Measurements from ENCODE around the gene ATL3. TPM values are rescaled to one million over a fixed set of nuclear protein-coding genes. Genes with fewer than 3 reads are reported as not detected.

ATL3 gene
- total and polyA plus RNA-seq, 2 experiments from 2014 or later, result 8.7 to 36.2 TPM

DNA sequence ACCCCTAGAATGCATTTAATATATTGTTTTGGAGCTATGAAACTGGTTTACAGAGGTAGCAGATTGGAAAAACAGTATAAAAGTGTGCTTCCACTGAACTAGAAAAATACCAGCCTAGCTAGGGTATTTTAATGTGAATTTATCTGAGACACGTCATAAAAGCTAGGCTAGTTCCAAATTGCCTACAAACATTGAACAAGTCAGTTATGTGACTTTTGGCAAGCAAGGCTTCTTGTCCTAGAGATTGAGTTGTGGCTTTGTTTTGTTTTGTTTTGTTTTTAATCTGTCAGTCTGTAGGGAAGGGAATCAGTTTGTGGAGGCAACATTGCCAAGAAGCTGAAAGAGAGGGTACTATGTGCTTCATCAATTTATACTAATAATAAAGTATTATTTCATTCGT is 34.4 kb upstream of the ATL3 start:
- Histone ChIP-seq H3K4me2 (no peak overlapping the region), H3K36me3 (replicated peaks; ENCODE audit: insufficient read depth, low read depth) (no peaks in the 10 kb centered on the region), H3K27ac (no peak overlapping the region), H3K79me2 (peaks cover 80% of the 10 kb centered on the region), H3K27me3 (no peaks in the 10 kb centered on the region), H3K4me1 (ENCODE audit: insufficient read depth) (no peaks in the 10 kb centered on the region), H3K9me2 (replicated peaks; ENCODE audit: insufficient read depth) (no peaks in the 10 kb centered on the region), H3K4me3 (no peak overlapping the region), H4K20me1 (ENCODE audit: insufficient read depth, poor library complexity, severe bottlenecking) (peaks cover 13% of the 10 kb centered on the region), H3K9me3 (ENCODE audit: low read depth) (no peaks in the 10 kb centered on the region), H2AFZ (no peak overlapping the region)
- 81% methylated on average over 2 of the region's 2 CpGs for WGBS (ENCODE audit: low lambda C conversion rate, missing lambda C conversion rate)
- DNase-seq (ENCODE audit: low spot score), result no peak
- TF ChIP-seq, protein P1, sequence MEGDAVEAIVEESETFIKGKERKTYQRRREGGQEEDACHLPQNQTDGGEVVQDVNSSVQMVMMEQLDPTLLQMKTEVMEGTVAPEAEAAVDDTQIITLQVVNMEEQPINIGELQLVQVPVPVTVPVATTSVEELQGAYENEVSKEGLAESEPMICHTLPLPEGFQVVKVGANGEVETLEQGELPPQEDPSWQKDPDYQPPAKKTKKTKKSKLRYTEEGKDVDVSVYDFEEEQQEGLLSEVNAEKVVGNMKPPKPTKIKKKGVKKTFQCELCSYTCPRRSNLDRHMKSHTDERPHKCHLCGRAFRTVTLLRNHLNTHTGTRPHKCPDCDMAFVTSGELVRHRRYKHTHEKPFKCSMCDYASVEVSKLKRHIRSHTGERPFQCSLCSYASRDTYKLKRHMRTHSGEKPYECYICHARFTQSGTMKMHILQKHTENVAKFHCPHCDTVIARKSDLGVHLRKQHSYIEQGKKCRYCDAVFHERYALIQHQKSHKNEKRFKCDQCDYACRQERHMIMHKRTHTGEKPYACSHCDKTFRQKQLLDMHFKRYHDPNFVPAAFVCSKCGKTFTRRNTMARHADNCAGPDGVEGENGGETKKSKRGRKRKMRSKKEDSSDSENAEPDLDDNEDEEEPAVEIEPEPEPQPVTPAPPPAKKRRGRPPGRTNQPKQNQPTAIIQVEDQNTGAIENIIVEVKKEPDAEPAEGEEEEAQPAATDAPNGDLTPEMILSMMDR (IDR thresholded peaks at IDR 0.05; ENCODE audit: poor library complexity), result no peak
- no peak for TF ChIP-seq EZH2 (IDR thresholded peaks at IDR 0.05; ENCODE audit: borderline replicate concordance)
- no peak for TF ChIP-seq EZH2phosphoT487 (IDR thresholded peaks at IDR 0.05; ENCODE audit: low read depth, severe bottlenecking, unreplicated experiment)

DNA sequence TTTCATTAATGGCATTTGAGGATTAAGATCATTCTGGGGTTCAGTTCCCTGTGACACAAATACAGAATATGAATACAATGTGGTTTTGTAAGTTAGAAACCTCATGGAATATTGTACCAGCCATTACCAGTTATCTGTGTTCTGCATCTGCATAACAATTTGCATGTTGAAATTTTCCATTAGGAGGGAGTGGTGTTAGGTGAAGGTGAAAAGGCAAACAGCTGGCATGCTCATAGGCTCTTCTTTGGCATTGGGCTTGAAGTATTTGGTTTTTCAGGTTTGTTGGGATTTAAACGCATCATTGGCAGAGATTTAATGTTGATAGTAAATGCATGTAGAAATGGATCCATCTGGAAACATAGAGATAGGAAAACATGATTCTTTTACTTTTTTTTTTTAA is 28.7 kb upstream of the ATL3 start:
- 100% methylated on average over 1 of the region's 1 CpG for WGBS (ENCODE audit: low lambda C conversion rate, missing lambda C conversion rate)
- no peak for DNase-seq (ENCODE audit: low spot score)
- peaks cover 5% of the 10 kb centered on the region for H3K4me1 ChIP-seq (ENCODE audit: insufficient read depth)
- H3K79me2 ChIP-seq, result peaks cover 72% of the 10 kb centered on the region
- H3K27me3 ChIP-seq, result no peaks in the 10 kb centered on the region
- no peak overlapping the region for H3K4me2 ChIP-seq
- no peak overlapping the region for H2AFZ ChIP-seq
- H3K4me3 ChIP-seq, result no peak overlapping the region
- H3K36me3 ChIP-seq (replicated peaks; ENCODE audit: insufficient read depth, low read depth), result no peaks in the 10 kb centered on the region
- no peaks in the 10 kb centered on the region for H3K9me3 ChIP-seq (ENCODE audit: low read depth)
- no peaks in the 10 kb centered on the region for H3K9me2 ChIP-seq (replicated peaks; ENCODE audit: insufficient read depth)
- H4K20me1 ChIP-seq (ENCODE audit: insufficient read depth, poor library complexity, severe bottlenecking), result peaks cover 2% of the 10 kb centered on the region
- H3K27ac ChIP-seq, result no peak overlapping the region
- TF ChIP-seq, protein P1 (IDR thresholded peaks at IDR 0.05; ENCODE audit: poor library complexity), result no peak
- TF ChIP-seq EZH2phosphoT487 (IDR thresholded peaks at IDR 0.05; ENCODE audit: low read depth, severe bottlenecking, unreplicated experiment), result no peak
- TF ChIP-seq EZH2 (IDR thresholded peaks at IDR 0.05; ENCODE audit: borderline replicate concordance), result no peak

DNA sequence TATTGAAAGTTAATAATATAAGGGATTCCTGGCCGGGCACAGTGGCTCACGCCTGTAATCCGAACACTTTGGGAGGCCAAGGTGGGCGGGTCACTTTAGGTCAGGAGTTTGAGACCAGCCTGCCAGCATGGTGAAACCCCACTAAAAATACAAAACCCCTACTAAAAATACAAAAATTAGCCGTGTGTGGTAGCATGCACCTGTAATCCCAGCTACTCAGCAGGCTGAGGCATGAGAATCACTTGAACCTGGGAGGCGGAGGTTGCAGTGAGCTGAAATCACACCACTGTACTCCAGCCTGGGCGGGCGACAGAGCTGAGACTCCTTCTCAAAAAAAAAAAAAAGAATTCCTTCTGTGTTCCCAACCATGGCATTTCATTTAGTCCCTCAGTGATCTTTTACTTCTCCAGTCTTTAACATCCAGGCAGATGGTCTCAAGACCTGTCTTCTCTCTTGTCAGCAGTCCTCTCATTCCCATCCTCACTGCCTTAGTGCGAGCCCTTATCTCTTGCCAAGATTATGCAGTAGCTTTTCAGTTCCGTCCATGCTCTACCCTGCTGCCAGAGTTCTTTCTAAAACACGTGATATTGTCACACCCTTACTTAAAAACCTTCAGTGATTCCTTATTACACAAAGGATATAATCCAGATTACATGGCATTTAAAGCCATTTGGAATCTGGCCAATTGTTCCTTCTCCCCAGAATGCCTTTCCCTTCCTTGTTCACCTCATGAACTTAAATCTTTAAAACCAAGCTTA is 28.0 kb upstream of the ATL3 start:
- H2AFZ ChIP-seq, result no peak overlapping the region
- no peaks in the 10 kb centered on the region for H3K9me2 ChIP-seq (replicated peaks; ENCODE audit: insufficient read depth)
- peaks cover 72% of the 10 kb centered on the region for H3K79me2 ChIP-seq
- no peaks in the 10 kb centered on the region for H4K20me1 ChIP-seq (ENCODE audit: insufficient read depth, poor library complexity, severe bottlenecking)
- H3K27ac ChIP-seq, result no peak overlapping the region
- WGBS (ENCODE audit: low lambda C conversion rate, missing lambda C conversion rate), result 78% methylated on average over 11 of the region's 11 CpGs
- peaks cover 5% of the 10 kb centered on the region for H3K4me1 ChIP-seq (ENCODE audit: insufficient read depth)
- no peaks in the 10 kb centered on the region for H3K27me3 ChIP-seq
- no peak overlapping the region for H3K4me2 ChIP-seq
- TF ChIP-seq, protein P1 (IDR thresholded peaks at IDR 0.05; ENCODE audit: poor library complexity), result no peak
- TF ChIP-seq EZH2phosphoT487 (IDR thresholded peaks at IDR 0.05; ENCODE audit: low read depth, severe bottlenecking, unreplicated experiment), result no peak
- no peak for TF ChIP-seq EZH2 (IDR thresholded peaks at IDR 0.05; ENCODE audit: borderline replicate concordance)
- no peaks in the 10 kb centered on the region for H3K36me3 ChIP-seq (replicated peaks; ENCODE audit: insufficient read depth, low read depth)
- H3K4me3 ChIP-seq, result no peak overlapping the region
- H3K9me3 ChIP-seq (ENCODE audit: low read depth), result no peaks in the 10 kb centered on the region
- no peak for DNase-seq (ENCODE audit: low spot score)

All from hepatocyte (in vitro differentiated cells).